ENCODE results near the gene MRPL39.

MRPL39 gene

DNA sequence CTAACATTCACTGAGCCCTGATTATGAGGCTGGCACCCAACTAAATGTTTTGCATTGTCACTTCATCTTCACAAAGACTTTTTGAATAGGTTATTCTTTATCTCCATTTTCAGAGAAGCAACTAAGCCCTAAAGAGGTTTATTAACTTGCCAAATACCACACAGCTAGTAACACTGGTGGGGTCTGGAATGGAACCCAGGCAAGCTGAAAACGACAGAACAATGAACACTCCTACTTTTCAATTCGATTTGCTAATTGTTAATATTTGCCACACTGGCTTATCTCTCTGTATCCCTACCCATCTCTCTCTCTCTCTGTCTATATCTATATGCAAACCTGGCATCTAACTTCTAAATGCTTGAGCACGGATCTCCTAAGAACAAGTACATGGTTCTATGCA, 40.6 kb downstream of the MRPL39 start:
- DNase-seq, result no peak

DNA sequence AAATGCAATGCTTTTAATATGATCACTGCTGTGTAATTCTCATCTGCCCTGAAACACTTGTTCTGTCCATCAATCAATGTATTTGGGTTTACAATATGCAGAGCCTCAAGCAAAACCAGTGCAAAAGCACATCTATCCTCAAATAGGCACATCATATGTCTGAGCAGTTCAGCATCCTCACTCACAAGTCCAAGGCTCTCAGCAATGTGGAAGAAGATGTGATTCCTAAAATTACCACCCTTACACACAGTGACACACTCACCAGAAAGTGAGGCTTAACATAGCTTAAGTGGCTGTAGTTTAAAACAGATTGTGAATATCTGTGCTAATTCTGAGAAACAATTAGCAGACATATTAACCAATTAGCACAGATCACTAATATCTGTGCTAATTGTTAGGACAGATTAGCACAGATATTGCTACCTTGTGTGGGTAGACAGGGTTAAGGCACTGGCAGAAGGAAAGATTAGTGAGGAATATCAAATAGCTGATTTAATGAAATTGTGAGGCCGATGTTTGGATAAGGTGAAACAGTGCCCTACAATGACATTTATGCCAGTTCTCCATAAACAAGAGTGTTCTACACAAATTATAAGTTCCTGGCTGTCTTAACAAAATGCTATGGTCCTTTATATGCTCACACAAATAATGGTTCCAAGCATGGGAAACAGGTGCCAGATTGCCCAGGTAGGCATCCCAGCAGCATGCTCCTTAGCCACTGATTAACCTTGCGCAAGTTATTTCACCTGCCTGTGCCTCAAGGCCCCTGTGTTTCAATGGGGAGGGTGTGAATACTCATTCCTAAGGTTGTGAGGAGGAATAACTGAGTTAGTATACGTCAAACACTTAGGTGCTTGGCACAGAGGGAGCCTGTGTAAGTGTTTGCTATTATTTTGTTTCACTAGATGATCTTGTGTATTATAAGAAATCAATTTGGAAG, 41.7 kb downstream of the MRPL39 start:
- no peak for DNase-seq

DNA sequence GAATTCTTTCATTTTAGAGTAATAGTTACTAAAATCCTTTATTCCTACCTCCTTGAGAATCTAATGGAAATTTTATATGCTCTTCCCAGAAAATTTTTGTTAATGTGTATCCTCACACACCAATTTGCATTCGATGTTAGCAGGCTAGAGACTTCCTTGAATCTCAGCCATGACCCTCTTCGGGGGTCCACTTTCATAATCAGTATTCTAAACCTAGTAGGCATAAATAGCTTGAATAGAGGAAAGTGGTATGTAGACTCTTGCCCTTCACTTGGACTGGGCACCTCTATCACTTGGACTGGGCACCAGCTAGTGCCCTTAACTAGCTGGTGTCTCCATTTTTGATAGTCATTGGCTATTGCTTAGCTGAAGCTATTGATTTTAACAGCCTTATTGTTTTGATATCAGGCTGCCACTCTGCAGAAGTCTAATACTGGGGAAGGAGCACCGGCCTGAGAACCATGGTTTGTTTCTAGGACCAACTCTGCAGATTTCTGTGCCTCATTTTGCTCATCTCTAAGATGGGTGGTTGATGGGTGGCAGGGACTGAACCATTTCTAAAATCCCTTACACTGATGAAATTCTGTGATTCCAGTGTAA, 42.8 kb downstream of the MRPL39 start:
- no peak for DNase-seq

DNA sequence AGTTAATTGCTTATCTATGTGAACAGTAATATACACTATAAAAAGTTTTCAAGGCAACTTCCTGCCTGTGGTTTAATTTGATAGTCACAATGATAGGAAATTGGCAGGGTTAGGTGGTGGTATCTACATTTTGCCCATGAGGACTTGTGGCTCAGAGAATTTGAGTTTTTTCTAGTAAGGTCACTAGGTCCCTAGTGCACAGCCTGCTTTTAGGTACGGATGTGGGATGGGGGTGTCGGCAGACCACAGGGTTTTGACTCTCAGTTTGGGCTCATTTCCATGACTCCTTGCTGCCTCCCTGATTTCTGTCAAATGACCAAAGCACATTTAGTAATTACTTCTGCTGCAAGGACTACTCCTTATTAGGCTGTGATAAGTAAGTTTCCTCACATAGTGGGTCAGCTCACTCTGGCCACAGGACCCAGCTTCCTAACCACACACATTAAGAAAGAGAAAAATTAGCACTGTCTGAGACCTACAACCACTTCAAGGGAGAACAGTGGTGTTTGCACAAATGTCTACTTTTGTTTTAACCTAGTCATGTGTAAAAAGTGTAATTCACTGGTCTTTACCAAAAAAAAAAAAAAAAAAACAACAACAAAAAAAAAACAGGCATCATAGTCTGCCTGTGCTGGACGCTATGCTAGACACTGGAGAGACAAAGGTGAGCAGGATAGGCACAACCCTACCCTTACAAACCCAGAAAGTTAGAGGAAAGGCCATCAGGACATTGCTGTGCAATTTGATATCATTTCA, 43.7 kb downstream of the MRPL39 start:
- no peak for DNase-seq

DNA sequence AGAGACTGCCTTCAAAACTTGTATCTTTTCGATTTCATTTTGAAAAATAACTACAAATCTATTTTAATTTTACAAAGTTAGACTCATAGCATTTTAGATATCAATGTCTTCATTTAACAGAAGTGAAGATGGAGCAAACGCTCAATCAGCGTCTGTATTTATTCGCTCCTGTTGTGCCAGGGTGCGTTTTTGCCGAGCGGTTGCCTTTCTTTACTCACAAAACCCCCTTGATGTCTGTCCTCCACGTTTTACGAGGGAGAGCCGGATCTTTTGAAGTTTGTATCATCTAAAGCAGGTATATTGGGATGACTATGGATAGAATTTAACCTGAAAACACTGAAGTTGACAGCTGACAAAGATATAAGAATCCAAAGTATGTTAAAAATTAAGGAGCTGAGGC, 44.6 kb downstream of the MRPL39 start:
- no peak for DNase-seq

DNA sequence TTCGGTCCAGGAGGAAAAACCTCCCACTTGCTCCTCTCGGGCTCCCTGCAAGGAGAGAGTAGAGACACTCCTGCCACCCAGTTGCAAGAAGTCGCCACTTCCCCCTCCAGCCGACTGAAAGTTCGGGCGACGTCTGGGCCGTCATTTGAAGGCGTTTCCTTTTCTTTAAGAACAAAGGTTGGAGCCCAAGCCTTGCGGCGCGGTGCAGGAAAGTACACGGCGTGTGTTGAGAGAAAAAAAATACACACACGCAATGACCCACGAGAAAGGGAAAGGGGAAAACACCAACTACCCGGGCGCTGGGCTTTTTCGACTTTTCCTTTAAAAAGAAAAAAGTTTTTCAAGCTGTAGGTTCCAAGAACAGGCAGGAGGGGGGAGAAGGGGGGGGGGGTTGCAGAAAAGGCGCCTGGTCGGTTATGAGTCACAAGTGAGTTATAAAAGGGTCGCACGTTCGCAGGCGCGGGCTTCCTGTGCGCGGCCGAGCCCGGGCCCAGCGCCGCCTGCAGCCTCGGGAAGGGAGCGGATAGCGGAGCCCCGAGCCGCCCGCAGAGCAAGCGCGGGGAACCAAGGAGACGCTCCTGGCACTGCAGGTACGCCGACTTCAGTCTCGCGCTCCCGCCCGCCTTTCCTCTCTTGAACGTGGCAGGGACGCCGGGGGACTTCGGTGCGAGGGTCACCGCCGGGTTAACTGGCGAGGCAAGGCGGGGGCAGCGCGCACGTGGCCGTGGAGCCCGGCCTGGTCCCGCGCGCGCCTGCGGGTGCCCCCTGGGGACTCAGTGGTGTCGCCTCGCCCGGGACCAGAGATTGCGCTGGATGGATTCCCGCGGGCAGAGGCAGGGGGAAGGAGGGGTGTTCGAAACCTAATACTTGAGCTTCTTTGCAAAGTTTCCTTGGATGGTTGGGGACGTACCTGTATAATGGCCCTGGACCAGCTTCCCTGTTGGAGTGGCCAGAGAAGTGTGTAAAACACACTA, 45.3 kb downstream of the MRPL39 start:
- DNase-seq, result no peak

DNA sequence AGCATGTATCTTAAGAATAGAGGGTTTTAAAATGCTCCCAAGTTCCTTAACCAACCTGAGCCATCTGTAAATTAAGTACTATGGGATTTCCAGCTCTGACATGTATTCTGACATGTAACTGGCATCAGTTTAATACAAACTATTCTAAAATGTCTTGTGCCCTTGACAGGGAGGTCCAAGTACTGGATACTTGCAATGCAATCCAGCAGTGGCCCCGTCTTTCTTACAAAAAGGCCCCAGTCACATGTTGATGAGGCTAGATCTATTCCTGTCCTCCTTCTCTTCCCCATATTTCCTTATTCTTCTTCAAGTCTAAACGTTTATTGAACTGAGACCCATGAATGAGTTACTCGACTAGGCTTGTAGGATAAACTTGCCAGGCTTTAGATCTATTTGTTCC, 46.4 kb downstream of the MRPL39 start:
- DNase-seq, result no peak

DNA sequence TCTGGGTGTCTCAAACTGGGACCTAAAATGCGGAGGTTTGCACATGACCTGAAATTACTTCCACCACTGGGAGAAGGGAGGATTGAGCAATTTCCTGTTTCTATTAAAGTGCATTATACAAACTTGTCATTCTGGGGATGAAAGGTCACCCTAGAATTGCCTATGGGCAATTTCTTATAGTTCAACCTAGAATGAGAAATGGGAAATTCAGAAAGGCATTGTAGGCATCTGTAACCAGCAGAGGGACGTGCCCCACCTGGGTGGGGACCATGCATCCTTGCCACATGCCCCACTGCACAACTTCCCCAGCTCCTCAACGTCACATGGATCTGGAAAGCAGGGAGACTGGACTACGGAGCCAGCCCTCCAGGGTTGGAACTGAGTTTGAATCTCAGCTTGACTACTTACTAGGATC, 47.0 kb downstream of the MRPL39 start:
- no peak for DNase-seq

DNA sequence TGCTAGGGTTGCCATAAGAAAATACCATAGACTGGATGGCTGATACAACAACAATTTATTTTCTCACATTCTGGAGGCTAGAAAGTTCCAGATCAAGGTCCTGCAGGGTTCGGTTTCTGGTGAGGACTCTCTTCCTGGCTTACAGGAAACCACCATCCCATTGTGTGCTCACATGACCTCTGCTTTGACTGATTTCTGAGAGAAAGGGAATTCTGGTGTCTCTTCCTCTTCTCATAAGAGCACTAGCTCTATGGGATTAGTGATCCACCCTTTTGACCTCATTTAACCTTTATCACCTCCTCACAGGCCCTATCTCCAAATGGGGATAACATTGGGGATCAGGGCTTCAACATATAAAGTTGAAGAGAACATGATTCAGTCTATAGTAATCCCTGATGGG, 47.5 kb downstream of the MRPL39 start:
- DNase-seq, result no peak

DNA sequence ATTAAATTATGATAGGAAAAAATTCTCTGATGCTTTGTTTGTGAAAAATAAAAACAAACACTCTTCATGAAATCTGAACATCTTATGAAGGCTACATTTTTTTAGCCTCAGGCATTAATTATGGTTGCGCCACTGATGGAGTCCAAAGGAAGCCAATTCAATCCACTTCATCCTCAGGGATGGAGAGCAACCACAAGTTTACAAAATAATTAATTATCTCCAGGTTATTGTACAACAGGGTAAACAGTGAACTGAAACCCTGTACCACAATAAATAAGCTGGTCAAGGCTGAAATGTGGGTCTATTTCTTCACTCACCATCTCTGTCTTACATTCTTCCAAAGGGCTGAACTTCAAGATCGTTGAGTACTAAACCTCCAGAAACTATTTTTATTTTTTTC, 49.2 kb downstream of the MRPL39 start:
- DNase-seq, result no peak

DNA sequence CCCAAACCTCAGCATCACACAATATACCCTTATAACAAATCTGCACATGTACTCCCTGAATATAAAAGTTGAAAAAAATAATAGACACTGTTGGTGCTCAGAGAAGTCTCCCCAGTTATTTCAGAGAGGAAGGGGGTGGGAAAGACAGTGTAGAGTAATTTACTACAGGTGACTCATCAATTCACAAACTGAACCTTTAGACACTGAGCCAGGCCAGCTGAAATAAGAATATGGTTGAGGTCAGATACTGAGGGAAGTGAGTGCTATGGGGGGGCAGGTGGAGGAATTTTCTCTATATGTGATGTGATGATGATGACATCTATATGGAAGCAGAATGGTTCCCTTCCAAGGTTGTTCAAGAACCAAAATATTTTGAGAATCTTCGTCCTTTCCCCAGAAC, 50.1 kb downstream of the MRPL39 start:
- no peak for DNase-seq

DNA sequence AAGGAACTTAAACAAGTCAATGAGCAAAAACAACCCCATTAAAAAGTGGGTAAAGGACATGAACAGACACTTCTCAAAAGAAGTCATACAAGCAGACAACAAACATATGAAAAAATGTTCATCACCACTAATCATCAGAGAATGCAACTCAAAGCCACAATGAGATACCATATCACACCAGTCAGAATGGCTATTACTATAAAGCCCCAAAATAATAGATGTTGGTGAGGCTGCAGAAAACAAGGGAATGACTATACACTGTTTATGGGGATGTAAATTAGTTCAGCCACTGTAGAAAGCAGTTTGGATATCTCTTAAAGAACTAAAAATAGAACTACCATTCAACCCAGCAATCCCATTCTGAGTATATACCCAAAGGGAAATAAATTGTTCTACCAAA, 51.2 kb downstream of the MRPL39 start:
- no peak for DNase-seq

DNA sequence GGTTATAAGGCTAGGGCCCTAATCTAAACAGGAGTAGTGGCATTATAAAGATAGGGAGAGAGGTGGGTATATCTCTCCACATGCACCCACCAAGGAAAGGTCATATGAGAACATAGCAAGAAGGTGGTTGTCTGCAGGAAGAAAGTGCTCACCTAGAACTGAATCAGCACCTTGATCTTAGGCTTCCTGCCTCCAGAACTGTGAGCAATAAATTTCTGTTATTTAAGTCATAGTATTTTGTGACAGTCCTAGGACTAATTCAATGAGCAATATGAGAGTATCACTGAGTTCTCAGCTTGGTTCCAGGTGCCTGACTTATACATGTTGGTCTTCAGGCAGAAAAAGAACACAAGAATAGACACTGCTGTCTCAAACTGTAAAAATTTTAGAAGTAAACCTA, 51.8 kb downstream of the MRPL39 start:
- DNase-seq, result no peak

DNA sequence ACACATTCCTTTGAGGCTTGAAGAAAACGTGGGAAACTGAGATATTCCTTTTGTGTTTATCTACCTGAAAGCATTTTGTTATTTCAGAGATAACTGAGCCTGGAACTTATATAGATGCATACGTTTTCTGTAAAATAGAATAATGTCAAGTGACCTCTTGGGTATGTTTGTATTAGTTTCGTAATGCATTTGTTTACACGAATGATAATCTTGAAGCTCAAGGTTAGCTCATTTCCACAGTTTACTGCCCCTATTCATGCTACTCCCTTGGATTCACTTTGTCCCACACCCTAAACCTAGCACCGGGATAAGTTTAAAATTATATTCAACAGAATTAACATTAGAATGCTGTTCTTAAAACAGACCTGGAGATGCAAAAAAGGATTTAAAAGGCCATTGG, 54.4 kb downstream of the MRPL39 start:
- DNase-seq, result no peak

DNA sequence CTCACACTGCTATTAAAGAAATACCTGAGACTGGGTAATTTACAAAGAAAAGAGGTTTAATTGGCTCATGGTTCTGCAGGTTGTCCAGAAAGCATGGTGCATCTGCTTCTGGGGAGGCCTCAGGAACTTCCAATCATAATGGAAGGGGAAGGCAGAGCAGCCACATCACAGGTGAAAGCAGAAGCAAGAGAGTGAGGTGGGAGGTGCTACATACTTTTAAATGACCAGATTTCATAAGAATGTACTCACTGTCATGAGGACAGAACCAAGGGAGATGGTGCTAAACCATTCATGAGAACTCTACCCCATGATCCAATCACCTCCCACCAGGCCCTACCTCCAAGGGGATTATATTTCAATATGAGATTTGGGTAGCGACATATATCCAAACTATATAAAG, 55.7 kb downstream of the MRPL39 start:
- DNase-seq, result no peak

DNA sequence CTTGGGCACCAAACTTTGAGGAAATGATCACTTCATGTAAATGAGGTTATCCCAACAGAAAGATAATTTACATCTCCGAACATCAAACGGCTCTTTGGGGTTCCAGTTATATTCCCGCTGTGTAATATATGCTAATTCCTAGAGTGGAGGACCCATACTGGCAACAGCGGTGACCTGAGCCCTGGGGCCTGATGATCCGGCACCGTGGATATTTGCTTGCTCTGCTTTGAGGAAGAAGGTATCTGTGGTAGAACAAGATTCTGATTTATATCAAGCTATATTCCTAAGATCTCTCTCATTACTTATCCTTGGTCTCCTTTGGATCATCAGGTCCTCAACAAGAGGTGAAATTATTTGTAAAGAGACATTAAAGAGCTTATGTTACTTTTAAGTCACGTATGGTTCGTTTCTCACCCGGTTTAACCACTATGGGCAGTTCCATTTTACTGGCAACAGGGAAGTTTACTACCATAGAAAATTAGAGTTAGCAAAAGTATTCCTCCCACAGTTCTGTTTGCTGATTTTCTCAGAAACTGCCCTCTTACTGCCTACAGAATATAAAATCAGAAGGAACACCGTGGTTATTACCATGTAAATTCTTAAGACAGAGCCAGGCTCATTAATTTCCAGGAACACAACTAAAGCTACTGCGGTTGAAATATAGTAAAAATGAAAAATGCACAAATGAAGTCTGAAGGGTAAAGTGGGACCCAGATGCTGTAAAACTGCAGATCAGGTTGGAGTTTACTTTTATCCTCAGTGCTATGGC, 56.7 kb downstream of the MRPL39 start:
- DNase-seq, result no peak

DNA sequence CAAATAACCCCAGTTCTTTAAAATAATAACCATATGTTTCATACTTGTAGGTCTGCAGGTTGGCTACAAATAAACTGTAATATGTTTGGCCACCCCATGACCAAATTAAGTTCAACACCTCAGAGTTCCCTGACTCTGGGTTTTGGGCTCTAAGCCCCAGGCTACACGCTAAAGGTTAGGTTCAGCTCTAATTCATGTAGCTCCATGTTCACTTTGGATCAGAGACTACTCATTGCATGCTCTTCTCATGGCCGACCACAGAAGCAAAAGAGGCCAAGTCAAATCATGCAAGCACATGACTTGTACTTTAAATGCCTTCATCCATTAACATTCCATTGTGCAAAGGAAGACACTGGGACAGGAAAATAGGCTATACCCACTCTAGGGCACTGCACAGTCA, 66.2 kb downstream of the MRPL39 start:
- no peak for DNase-seq

DNA sequence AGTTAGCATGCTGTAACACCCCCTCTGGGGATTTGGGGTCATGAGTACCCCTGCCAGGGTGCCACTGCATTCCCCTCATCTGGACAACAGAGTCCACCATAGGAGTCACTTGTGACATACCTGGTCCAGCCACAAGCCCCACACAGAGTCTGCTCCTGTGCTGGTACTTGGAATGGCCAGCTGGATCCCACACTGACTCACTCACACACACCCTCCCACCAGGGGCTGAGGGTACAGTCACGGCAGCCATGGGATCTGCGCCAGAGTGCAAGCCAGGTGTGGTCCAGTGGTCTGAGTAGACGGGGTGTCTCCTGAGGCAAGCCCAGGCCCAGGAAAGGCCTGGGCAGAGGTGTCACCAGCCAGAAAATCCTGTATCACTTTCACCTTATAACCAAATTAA, 67.7 kb downstream of the MRPL39 start:
- DNase-seq, result no peak

DNA sequence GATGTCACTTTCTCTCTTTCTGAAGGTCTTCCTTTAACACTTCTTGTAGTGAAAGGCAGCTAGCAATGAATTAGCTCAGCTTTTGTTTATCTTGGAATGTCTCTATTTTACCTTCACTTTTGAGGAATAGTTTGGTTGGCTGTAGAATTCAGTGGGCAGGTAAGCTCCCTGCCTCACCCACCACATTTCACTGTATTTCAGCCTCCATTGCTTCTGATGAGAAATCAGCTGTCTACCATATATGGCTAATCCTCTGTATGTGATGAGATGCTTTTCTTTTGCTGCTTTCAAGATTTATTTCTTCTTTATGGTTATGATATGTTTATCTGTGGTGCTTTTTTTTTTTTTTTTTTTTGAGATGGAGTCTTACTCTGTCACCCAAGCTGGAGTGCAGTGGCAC, 70.1 kb downstream of the MRPL39 start:
- no peak for DNase-seq

DNA sequence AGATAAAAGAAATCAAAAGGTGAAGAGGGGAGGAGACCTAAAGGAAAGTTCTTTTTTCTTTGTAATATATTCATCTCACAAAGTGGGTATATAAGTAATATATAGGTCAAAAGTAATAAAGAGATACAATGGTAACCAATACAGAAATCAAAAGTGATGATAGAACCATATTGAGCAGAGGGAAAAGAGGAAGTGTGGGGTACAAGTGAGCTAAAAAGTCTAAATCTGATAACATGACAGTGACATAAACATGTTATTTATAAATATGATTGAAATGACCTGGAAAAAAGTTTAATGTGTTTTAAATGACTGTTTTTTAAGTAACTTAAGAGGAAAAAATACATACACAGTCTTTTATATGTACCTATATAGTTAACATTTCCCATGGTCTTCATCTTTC, 70.5 kb downstream of the MRPL39 start:
- DNase-seq, result no peak

DNA sequence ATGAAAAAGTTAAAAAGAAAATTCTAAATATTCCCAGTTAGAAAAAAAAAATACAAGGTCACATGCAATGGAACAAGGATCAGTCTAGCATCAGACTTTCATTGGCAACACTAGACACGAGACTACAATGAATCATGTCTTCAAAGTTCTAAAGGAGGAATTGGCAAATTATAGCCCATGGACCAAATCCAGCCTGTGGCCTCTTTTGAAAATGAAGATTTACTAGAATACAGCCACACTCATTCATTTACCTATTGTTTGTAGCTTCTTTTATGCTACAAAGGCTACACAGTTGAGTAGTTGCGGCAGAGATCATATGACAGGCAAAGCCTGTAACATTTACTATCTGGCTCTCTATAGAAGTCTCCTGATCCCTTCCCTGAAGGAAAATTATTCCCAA, 71.4 kb downstream of the MRPL39 start:
- DNase-seq, result no peak

Measured in DMS79 (cell line).